Glomerular endothelial cell (primary cell): ENCODE data around the gene PDS5B. TPM values are rescaled to one million over a fixed set of nuclear protein-coding genes. Genes with fewer than 3 reads are reported as not detected.

Source experiments
- DNase-seq: peaks from one replicate; pipeline ENCODE4 v3.0.0-alpha.2; 2011; ENCODE audit warnings: low read depth, low spot score; ENCODE audit errors: extremely low read depth
- total RNA-seq: library from RNA; depleted of rRNA; stranded (reverse); fragments of >200 nt; gene quantifications from 2 replicates; pipeline ENCODE4 v1.2.3, GENCODE V29; 2015

Gene PDS5B
- total RNA-seq, 1 donor from 2014 or later, result 26.4 TPM

DNA sequence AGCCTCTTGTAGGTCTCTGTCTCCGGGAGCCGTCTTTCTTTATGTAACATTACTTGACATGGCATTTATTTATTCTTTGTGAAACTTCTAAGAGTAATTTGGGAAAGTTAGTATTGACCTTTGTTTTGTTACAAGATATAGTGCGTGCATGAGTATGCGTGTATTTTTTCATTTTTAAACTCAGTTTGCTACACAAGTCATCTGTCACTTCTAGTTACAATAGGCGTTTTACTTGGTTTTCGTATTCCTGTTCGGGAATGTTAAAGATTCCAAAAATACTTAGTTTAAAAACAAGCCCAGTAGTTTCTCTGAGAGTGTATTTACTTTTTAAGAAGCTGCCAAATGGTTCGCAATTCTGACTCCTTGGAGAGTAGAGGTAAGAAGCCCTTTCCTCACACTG lies 3.2 kb downstream of the PDS5B start:
- DNase-seq, result no peak

DNA sequence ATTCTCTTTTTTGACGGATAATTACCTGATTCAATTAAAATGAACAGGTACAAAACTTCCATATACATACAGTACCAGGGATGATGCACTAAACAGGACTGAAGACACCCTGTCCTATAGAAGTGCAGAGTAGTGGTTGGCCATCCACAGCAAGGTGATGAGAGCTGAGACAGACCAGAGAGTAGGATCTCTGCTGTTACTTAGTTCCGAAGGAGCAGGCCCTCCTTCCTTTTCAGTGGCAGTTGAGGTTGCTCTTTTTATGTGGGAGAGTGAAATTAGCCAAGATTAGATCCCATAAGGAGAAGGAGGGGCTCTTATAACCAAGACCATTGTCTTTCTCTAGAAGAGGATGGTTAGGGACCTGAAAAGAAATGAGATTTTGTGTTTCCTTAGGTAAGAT lies 4.0 kb downstream of the PDS5B start:
- no peak for DNase-seq

DNA sequence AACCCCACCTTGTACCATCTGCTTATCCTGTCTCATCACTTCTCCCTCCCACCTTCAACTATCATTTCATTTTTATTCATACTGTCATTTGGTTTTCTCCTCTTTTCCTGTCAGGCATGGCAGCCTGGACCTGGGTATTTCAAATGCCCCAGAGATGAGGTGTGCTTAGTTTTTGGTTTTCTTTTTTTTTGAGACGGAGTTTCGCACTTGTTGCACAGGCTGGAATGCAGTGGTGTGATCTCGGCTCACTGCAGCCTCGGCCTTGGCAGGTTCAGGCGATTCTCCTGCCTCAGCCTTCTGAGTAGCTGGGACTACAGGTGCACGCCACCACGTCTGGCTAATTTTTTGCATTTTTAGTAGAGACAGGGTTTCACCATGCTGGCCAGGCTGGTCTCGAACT lies 5.8 kb downstream of the PDS5B start:
- DNase-seq, result no peak

DNA sequence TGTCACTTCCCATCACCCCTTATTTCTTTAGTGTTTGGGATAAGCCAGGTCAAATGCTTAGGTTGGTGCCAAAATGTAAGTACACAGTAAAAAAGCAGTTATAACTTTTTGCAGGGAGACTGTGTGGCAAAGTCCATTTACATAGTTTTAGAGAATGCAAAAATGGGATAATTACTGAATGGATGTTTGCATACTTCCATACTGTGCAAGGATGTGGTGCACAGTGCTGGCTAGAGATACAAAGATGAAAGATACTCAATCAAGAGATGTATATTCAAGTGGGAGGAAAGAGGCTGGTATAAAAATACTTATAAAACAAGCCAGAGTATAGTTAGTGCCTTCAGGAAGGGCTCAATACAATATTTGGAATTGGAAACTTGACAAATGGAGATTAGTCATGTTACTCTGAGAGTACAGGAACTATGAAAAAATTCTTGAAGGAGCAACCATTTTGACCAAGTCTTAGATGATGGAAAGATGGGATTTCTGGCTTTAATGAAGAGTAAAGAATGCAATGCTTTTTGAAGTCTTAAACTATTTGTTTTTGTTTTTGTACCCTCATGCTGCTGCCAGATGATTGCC lies 8.0 kb downstream of the PDS5B start:
- DNase-seq, result no peak

DNA sequence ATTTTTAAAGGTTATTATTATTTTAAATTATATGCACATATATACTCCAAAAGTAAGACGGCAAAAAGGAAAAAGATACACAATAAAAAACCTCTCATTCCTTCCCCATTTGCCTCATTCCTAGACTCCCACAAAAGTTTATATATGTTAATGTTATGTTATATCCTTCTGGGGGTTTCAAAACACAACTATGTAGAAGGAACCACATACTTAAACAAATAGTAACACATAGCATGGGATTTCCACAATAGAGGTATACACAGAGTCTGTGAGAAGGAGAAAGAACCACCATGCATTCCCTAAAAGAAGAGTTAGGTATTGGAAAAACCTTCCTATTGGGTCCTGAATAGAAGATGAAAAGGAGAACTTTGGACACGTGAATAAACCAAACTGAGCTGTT lies 9.1 kb downstream of the PDS5B start:
- DNase-seq, result no peak

DNA sequence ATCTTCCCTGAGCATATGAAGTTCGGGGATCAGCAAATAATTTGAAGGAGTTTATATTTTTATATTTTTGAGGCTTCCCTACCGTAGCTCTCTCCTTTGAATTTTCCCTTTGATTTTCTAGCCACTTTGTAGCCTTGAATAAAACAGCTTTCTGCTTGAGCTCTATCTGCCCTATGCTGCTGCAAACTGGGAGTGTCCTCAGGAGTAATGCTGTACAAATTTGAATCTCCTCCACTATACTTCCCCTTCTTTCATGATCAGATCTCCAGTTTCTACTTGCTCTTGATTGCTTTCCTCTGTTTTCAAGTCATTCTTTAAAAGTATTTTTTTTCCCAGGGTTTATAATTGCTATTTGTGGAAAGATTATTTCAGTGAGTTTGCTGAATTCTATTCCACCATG lies 14.6 kb downstream of the PDS5B start:
- no peak for DNase-seq

DNA sequence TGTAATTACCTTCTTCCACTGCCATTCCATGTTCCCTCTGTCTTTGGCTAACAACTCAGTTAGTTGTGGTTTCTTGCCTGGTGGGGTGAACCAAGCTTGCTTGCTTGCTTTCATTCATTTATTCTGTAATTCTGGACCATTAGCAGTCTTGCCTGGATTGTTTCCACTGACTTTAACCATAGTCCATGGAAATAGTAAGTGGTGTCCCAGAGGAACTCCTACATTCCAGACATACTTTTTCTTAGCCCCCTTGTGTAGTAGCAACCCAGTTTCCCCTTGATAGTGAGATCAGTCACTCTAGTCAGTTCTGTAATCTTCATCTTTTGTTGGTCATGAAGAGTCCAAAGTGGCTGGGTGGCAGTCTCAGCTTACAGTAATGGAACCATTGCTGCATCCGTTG lies 23.2 kb downstream of the PDS5B start:
- DNase-seq, result no peak

DNA sequence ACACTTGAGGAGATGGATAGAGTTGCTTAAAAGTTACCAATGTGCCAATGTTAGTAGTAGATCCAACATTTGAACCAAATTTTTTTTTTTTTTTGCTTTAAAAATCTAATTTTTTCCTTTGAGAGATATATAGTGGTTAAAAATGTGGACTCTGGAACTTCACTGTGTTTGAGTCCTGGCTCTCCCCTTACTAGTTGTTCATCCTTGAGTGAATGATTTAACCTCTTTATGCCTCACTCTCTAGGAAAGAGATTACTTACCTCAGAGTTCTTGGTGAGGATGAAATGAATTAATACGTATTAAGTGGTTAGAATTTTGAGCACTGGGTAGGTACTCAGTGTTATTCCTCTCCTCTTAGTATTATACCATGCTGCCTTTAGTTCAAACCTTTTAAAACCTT lies 24.3 kb downstream of the PDS5B start:
- no peak for DNase-seq

DNA sequence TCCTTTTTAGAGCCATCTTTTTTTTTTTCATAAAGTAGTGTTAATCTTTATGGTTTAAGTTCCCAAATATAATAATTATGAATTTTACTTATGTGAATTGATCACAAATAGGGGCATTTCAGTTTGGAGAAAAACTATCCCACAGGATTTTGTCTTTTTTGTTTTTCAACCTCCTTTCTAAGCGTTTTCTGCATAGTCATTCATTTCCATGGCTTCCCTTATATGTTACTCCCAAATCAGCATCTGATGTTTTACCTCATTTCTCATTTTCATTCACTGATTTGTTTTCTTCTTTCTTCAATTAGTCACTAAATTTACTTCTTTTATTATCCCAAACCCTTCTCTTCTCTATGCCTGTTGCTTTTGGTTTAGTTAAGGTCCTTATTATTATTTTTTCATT lies 24.7 kb downstream of the PDS5B start:
- DNase-seq, result no peak

DNA sequence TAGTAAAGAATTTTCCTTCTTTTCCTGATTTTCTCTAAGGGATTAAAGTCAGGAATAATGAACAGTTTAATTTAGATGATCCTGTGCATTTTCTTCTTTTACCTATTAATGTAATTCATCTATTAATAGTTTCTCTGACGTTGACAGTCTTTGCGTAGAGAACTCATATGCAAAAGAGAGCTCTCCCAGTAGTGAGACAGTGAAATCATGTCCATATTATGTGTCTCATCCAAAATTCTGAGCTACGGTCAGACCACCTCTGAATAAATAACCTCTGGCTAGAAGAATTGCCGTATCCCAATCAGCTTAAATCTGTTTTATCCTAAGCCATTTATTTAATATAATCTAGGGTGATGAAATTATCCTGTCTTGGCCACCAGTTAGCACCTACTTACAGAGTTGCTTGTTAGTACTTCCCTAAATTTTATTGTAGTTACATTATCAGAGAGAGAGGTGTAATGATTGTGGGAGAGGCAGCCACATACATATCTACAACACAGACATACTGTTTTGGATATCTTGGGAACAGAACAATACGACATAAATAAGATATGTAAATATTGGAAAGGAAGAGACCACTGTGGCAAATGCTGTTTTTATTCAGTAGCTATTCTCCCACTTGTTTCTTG lies 30.7 kb downstream of the PDS5B start:
- DNase-seq, result no peak

DNA sequence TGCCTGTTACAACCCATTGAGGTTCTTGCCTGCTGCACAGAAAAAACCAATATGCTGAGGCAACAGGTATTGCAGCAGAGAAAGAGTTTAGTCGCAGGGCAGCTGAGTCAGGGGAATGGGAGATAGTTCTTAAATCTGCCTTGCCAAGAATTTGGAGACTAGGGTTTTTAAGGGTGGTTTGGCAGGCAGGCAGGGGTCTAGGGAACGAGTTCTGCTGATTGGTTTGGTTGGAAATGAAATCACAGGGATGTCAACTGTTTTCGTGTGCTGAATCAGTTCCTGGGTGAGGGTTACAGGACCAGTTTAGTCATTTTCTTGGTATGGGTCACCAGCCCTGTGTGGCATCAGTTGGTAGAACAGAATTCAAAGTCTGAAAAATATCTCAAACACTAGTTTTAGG lies 36.6 kb downstream of the PDS5B start:
- no peak for DNase-seq

DNA sequence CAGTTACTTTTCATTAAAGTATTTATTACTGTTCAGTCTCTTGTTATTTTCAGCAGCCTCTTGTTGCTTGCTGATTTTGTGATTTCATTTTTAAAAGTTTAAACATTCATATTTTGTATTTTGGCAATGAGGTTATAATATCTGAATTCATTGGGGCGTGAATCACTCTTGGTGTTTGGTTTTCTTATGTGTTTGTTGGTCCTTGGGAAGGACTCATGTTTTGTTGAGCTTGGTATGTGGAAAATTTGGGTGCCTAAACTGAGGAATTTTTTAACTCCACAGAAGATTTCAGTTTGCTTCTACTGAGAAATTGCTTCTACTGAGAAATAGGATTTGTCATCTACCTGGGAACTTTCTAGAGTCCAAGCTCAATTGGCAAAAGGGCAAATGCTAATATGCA lies 38.2 kb downstream of the PDS5B start:
- DNase-seq, result no peak

DNA sequence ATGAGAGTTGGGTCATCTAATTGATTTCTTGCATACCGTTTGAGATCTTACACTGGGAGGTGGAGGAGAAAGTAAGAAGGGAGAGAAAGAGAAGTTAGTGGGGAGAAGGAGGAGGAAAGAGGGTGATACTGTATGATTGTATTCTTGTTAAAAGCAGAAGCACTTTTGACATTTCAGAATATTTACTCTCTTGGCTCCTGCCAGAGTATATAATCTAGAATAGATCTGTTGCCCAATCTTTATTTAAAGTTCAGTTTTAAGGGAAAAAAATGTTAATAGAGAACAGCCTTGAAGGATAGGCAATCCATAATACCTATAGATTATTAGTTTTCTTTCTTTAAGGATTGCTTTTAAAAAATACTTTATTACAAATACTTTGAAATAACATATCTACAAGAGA lies 41.5 kb downstream of the PDS5B start:
- DNase-seq, result no peak

DNA sequence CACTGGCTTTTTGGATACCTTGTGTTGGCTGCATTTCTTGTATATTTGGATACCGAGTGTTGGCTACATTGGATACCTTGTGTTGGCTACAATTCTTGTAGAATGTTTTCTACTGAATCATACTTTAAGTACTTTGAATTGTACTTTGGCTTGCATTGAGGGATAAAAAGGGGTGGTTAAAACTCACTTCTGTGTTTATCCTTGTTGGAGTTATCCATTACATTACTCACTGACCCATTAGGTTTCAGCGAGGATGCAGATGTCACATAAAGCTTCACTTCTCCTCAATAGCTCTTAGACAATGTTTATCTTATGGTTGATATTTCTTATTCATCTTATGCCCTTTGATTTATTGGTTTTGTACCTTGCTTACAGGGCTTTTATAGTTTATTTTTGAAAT lies 43.1 kb downstream of the PDS5B start:
- DNase-seq, result no peak

DNA sequence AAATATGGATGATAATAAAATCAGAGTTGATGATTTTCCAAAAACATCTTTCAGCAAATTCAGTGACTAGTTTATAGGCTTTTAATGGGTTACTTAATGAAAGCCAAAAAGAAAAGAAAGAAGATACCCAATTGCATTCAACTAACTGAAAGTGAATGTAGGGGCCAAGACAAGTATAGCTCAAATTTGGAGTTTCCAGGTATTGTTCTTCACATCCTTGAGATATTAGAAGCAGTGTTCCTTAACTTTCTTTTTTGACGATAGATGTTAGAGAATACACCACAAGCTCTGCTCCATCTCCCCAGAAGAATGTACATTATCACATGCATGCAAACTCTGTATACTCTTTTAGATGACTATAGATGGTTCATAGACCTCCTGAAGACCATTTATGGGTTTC lies 43.6 kb downstream of the PDS5B start:
- DNase-seq, result no peak

DNA sequence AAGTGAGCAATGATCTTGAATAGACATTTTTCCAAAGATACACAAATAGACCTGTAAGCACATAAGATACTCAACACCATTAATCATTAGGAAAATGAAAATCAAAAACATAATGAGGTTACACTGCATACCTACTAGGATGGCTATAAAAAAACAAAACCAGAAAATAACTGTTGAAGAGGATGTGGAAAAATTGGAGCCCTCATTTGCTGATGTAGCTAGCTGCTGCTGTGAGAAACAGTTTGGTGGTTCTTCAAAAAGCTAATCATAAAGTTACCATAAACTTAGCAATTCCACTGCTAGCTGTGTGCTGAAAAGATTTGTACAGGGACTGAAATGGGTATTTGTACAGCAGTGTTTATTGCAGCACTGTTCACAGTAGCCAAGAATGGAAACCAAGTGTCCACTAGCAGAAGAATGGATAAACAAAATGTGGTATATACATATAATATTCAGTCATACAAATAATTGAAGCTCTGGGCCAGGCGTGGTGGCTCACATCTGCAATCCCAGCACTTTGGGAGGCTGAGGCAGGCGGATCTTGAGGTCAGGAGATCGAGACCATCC lies 46.2 kb downstream of the PDS5B start:
- no peak for DNase-seq

DNA sequence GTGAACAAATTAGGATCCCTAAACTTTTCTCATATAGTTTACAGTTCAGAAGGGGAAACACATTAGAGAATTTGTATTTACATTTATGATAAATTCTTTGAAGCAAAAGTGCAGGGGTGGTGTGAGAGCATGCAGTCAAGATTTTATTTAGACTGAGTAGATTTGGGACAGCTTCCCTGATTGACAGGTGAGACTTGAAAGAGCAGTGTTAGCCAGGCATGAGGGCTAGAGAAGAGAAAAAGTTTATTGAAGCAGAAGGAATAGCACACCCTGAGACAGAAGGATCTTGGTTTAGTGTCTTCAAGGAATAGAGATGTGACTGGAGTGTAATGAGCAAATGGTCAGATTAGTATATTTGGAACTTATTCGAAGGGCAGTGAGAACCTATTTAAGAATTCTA lies 50.5 kb downstream of the PDS5B start:
- no peak for DNase-seq

DNA sequence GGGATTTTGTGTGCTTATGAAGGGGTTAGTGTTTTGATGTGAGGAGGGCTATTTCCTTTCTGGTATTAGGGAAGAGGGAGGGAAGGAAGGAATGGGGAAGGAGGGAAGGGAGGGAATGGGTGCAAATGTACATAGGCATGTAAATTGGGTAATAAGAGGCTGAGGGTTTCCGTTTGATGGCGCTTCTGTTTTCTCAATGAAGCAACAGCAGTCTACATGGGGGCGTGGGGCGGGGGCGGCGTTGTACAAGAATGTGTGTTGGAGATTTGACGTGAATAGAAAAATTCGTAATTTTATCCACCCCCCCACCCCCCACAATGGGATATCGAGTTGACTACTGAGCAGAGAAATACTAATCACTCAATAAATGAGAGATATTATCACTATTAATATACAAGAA lies 52.5 kb downstream of the PDS5B start:
- no peak for DNase-seq

DNA sequence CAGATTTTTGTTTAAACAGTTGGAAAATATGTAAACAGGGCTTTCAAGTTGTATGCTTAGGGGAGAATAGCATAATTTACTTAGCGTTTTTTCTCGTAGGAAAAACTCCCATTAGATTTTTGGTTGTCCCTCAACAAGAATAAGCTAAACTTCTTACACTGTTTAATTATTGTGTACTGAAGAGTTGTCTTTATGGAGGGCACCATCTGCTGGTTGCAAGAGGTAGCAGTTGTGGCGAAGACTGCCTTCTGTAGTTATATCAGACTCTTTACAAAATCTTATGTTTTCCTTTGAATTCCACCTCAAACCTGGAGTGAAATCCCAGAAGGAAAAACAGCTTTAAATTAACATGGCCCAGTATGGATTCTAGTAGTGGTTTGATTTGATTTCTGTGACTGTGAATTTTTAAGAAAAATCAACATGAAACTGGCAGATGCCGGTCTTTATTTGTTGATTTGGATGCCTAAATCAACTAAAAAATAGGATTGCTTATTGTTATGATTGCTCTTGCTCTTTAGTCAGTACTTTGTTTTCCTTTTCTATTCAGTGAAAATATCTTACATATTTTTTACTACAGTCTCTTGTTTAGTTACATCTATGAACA lies 53.4 kb downstream of the PDS5B start:
- peak; percentile 42 for DNase-seq

DNA sequence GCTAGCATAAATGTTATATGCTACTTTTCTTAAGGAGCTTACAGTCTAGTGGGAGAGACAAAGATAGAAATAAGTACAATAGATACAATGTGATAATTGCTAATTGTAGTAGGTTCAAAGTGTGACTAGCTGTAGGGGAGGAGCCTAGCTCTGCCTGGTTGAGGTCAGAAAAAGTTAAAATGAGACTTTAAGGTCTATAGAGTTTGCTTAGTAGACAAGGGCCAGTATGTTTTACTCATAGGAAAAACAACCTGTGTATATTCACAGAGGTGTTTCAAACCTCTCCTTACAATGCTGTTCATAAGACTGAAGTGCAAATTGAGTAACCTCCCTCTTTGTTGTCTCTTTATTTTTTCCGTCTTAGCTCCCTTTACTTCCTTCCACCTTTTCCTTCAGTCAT lies 56.1 kb downstream of the PDS5B start:
- no peak for DNase-seq

DNA sequence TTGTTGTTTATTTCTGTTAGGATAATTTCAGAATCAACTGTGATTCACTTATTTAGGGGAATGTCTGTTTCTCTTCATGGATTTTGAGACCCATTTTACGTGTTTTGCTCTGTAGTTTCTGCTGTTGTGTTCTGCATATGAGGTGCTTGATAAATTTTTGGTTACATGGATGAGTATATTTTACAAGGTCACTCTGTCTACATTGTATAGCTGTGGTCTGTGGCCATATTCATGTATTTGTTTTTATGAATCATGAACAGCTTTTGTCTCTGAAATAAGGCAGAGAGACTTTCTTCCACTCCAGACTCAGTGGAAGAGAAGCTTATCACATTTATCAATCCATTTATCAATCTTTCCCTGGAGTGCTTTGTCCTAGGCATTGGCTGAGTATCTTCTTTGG lies 56.6 kb downstream of the PDS5B start:
- no peak for DNase-seq

DNA sequence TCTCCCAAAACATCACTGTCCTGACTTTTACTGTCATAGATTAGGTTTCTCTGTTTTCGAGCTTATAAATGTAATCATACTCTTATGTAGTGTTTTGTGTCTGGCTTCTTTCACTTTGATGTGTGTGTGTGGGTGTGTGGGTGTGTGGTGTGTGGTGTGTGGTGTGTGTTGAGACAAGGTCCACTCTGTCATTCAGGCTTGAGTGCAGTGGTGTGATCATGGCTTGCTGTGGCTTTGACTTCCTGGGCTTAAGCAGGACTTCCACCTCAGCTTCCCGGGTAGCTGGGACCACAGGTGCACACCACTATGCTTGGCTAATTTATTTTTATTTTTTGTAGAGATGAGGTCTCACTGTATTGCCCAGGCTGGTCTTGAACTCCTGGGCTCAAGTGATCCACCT lies 59.6 kb downstream of the PDS5B start:
- no peak for DNase-seq
